ENCODE measurements around the gene KIAA1328.

DNA sequence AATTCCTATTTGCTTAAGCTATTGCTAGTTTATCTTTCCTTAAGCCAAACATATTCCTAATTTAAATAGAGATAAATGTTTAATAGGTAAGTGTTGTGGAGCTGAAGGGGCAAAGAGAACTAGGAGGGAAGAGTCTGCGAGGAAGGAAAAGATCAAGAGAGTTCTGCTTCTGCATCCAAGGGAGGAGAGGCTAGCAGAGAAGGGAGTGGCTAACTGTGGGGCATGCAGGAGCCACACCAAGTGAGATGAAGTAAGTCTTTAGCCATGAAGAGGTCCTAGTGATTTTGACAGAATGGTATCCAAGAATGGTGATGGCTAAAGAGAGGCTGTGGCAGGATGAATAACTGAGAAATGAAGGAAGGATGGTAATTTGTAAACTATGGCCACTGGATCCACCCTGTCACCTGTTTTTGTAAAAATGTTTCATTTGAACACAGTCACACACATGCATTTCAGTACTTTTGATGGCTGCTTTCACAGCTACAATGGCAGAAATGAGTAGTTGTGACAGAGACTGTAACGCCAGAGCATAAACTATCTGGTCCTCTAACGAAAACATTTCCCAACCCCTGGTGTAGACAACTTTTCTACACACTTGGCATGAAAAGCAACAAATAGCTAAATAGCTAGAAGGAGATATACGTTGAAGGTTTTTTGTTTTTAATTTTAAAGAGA, 15.7 kb upstream of the KIAA1328 start:
- TF ChIP-seq POLR2A (IDR thresholded peaks at IDR 0.05) (no peak), CTCF (IDR thresholded peaks at IDR 0.05 in 4 of 5, conservative IDR thresholded peaks at IDR 0.05 in 1 of 5) (no peak)
